Natural killer cell (primary cell): ENCODE data around the gene RAMACL. TPM values are rescaled to one million over a fixed set of nuclear protein-coding genes. Genes with fewer than 3 reads are reported as not detected.

Source experiments
- ATAC-seq, 3 donors: fragments of 150-1000 bp in 2 of 3; fragments of 200-7000 bp in 1 of 3; cut with Tn5 transposase; 1 replicate in 1 of 3; 2 replicates in 2 of 3; pipeline ENCODE4 v1.10.0; 2021; ENCODE audit warnings: mild to moderate bottlenecking in 2 of 3, moderate library complexity in 2 of 3
- DNase-seq, 2 donors: peaks; one replicate each; pipeline versions ENCODE4 v3.0.0 to v3.0.0-alpha.2; 2013 to 2021; ENCODE audit warnings: mixed read lengths in 1 of 2
- H3K27ac ChIP-seq: one replicate; pipeline ENCODE4 v1.5.1; 2013; ENCODE audit warnings: mild to moderate bottlenecking, low read length
- H3K27me3 ChIP-seq: one replicate; pipeline ENCODE4 v1.6.1; 2013; ENCODE audit warnings: low read length; ENCODE audit not compliant: control insufficient read depth, insufficient read depth
- H3K36me3 ChIP-seq: one replicate; pipeline ENCODE4 v1.6.1; 2013; ENCODE audit warnings: low read length; ENCODE audit not compliant: control insufficient read depth, insufficient read depth
- H3K4me1 ChIP-seq: one replicate; pipeline ENCODE4 v1.6.1; 2013; ENCODE audit warnings: low read length; ENCODE audit not compliant: control insufficient read depth, insufficient read depth
- H3K4me3 ChIP-seq: one replicate; pipeline ENCODE4 v1.5.1; 2013; ENCODE audit warnings: low read length
- H3K9me3 ChIP-seq: one replicate; pipeline ENCODE4 v1.6.1; 2013; ENCODE audit warnings: low read length; ENCODE audit not compliant: control insufficient read depth, insufficient read depth
- H3K27ac Mint-ChIP-seq, 2 donors: one replicate each; pipeline ENCODE4 v1.8.0; 2022; ENCODE audit warnings: mild to moderate bottlenecking in 2 of 2, mixed read lengths in 2 of 2, moderate library complexity in 1 of 2
- H3K27me3 Mint-ChIP-seq, 2 donors: one replicate each; pipeline ENCODE4 v1.8.0; 2022; ENCODE audit warnings: low read depth in 2 of 2, mixed read lengths in 2 of 2
- H3K36me3 Mint-ChIP-seq: one replicate; pipeline ENCODE4 v1.8.0; 2022; ENCODE audit warnings: mixed read lengths
- H3K4me1 Mint-ChIP-seq, 2 donors: one replicate each; pipeline ENCODE4 v1.8.0; 2022; ENCODE audit warnings: mixed read lengths in 2 of 2
- H3K4me3 Mint-ChIP-seq: one replicate; pipeline ENCODE4 v1.8.0; 2022; ENCODE audit warnings: mild to moderate bottlenecking, moderate library complexity, mixed read lengths
- H3K9me3 Mint-ChIP-seq, 2 donors: one replicate each; pipeline ENCODE4 v1.8.0; 2022; ENCODE audit warnings: mixed read lengths in 2 of 2
- WGBS: methylation state at CpG from one replicate; pipeline ENCODE4 v1.1.7; 2013; ENCODE audit warnings: missing lambda C conversion rate; ENCODE audit not compliant: insufficient coverage; 5-methylcytosine and 5-hydroxymethylcytosine counted together
- intact Hi-C: fragments of 100-400 bp; cut with micrococcal nuclease; formaldehyde crosslinking; loops from one replicate; pipeline ENCODE4 v1.14.2; 2022
- total RNA-seq, 4 donors: library from RNA; stranded (reverse); fragments of 120-200 nt in 1 of 4; gene quantifications; one replicate each; pipeline versions ENCODE4 v1.2.3 to v1.2.4, GENCODE V29; 2013 to 2022
- TF ChIP-seq, protein P1 (sequence below): fragments of 200-600 bp; IDR thresholded peaks from one replicate; pipeline ENCODE4 v1.8.0; 2022; ENCODE audit warnings: antibody characterized with exemption

The RAMACL gene
- total RNA-seq, 3 donors from 2014 or later (not counting 1 experiment from before 2014, with no cell fraction given), result 0.68 to 5.6 (median 1.1) TPM

- no peak for DNase-seq
- H3K9me3 Mint-ChIP-seq, result no peaks in the 10 kb centered on the region
- intact Hi-C loops, result loop anchor here (10.0 kb wide), 1 partner anchor 109 kb away; no protein-coding TSS in a partner anchor
- no peaks in the 10 kb centered on the region for H3K9me3 ChIP-seq
- H3K4me1 ChIP-seq, result peaks cover 29% of the 10 kb centered on the region
- no peaks in the 10 kb centered on the region for H3K27me3 ChIP-seq
- ATAC-seq, result no peak
- H3K36me3 Mint-ChIP-seq, result no peaks in the 10 kb centered on the region
- no peak overlapping the region for H3K4me3 ChIP-seq
- TF ChIP-seq, protein P1, sequence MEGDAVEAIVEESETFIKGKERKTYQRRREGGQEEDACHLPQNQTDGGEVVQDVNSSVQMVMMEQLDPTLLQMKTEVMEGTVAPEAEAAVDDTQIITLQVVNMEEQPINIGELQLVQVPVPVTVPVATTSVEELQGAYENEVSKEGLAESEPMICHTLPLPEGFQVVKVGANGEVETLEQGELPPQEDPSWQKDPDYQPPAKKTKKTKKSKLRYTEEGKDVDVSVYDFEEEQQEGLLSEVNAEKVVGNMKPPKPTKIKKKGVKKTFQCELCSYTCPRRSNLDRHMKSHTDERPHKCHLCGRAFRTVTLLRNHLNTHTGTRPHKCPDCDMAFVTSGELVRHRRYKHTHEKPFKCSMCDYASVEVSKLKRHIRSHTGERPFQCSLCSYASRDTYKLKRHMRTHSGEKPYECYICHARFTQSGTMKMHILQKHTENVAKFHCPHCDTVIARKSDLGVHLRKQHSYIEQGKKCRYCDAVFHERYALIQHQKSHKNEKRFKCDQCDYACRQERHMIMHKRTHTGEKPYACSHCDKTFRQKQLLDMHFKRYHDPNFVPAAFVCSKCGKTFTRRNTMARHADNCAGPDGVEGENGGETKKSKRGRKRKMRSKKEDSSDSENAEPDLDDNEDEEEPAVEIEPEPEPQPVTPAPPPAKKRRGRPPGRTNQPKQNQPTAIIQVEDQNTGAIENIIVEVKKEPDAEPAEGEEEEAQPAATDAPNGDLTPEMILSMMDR, result no peak
- WGBS, result 97% methylated on average over 9 of the region's 9 CpGs
- peak overlapping the region; percentile 2 to 66 for H3K27ac Mint-ChIP-seq
- H3K27me3 Mint-ChIP-seq, result peaks cover 0 to 24% of the 10 kb centered on the region in 2 donors
- H3K27ac ChIP-seq, result no peak overlapping the region
- H3K4me3 Mint-ChIP-seq, result peak overlapping the region; percentile 14
- H3K4me1 Mint-ChIP-seq, result peaks cover 33 to 34% of the 10 kb centered on the region in 2 donors
- H3K36me3 ChIP-seq, result no peaks in the 10 kb centered on the region
Observed at GRCh38 chr6:166543603-166544295, 42.7 kb downstream of the RAMACL start.

GRCh38 chr6:166542580-166542912 lies 43.9 kb downstream of the RAMACL start:
- H3K36me3 Mint-ChIP-seq, result no peaks in the 10 kb centered on the region
- no peaks in the 10 kb centered on the region for H3K9me3 Mint-ChIP-seq
- ATAC-seq, result no peak
- no peak overlapping the region for H3K27ac ChIP-seq
- no peaks in the 10 kb centered on the region for H3K27me3 ChIP-seq
- WGBS, result 90% methylated on average over 4 of the region's 4 CpGs
- H3K27me3 Mint-ChIP-seq, result peaks cover 0 to 12% of the 10 kb centered on the region in 2 donors
- no peak for DNase-seq
- H3K36me3 ChIP-seq, result no peaks in the 10 kb centered on the region
- intact Hi-C loops, result loop anchor here (10.0 kb wide), 1 partner anchor 108 kb away; no protein-coding TSS in a partner anchor
- peaks cover 34% of the 10 kb centered on the region for H3K4me1 ChIP-seq
- H3K4me1 Mint-ChIP-seq, result peaks cover 39 to 40% of the 10 kb centered on the region in 2 donors
- TF ChIP-seq, protein P1, result no peak
- H3K9me3 ChIP-seq, result no peaks in the 10 kb centered on the region
- H3K4me3 ChIP-seq, result no peak overlapping the region
- H3K27ac Mint-ChIP-seq, result peak overlapping the region; percentile 75 to 84
- no peak overlapping the region for H3K4me3 Mint-ChIP-seq

DNA sequence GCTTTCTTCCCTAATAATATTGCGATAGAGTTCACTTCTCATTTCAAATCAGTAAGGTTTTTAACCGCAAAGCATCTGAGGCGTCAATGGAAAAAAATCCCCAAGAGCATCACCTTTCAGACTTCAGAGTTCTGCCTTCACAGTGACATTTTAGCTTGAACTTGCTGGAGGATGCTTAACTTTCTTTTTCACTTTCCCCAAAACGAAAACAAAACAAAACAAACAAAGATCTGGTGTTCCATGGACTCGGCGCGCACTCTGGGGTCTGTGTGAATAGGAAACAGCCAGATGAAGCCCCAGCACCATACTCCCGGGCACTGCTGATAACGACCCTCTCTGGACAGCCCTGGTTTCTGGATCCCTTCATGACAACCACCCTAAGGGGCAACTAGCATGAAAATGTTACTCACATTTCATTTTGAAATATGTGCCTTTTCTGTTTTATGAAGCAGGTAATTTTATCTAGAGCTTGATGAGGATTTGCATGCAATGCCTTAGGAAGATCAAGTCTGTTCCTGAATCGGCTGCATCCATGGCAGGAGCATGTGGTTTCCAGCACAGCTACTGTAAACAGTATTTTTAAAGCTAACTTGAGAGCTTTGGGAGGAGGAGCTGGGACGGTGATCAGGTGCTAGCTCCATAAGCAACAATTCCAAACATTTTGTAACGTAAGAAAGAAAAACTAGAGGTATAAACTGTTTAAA lies 44.5 kb downstream of the RAMACL start:
- intact Hi-C loops, result loop anchor here (10.0 kb wide), 1 partner anchor 107 kb away; no protein-coding TSS in a partner anchor
- Histone ChIP-seq H3K27ac (peak overlapping the region; percentile 76), H3K4me1 (peaks cover 34% of the 10 kb centered on the region), H3K4me3 (no peak overlapping the region), H3K9me3 (no peaks in the 10 kb centered on the region), H3K36me3 (no peaks in the 10 kb centered on the region), H3K27me3 (no peaks in the 10 kb centered on the region)
- DNase-seq (peak in 1 of 2 donors; percentile 62), ATAC-seq (no peak)
- TF ChIP-seq, protein P1, result no peak
- WGBS, result 75% methylated on average over 12 of the region's 12 CpGs
- peaks cover 39 to 40% of the 10 kb centered on the region in 2 donors for H3K4me1 Mint-ChIP-seq
- H3K27ac Mint-ChIP-seq, result peak overlapping the region; percentile 75 to 84
- peaks cover 0 to 7% of the 10 kb centered on the region in 2 donors for H3K27me3 Mint-ChIP-seq
- no peaks in the 10 kb centered on the region for H3K9me3 Mint-ChIP-seq
- H3K4me3 Mint-ChIP-seq, result peak overlapping the region; percentile 76
- no peaks in the 10 kb centered on the region for H3K36me3 Mint-ChIP-seq
